CD4-positive, alpha-beta T cell treated with Interleukin-10 for 1 hour (primary cell): ENCODE results near the gene SERPINB7.

Experiments used
- DNase-seq: peaks from one replicate; pipeline ENCODE4 v3.0.0-alpha.2; 2020

Gene SERPINB7

DNA sequence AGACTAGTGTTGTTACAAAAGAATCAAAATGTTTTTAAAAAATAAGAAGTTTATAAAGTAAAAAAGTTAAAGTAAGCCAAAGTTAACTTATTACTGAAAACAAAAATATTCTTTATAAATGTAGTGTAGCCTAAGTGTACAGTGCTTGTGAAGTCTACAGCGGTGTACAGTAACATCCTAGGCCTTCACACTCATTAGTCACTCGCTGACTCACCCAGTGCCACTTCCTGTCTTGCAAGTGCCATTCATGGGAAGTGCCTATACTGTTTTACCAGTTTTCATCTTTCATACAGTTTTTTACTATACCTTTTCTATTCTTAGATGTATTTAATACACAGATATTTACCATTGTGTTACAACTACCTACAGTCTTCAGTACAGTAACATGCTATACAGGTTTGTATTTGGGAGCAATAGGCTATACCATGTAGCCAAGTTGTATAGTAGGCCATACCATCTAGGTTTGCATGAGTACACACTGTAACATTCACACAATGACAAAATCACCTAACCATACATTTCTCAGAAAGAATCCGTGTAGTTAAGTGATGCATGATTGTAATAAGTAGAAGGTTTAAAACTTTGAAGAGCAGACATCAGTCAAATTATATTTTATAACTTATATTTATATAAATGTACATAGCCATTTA, 13.4 kb downstream of the SERPINB7 start:
- peak; percentile 33 for DNase-seq

GRCh38 chr18:63789327-63789726, 14.1 kb downstream of the SERPINB7 start:
- DNase-seq = no peak

- DNase-seq = no peak
Observed at GRCh38 chr18:63795606-63796005, 20.4 kb downstream of the SERPINB7 start.

- no peak for DNase-seq
Observed at GRCh38 chr18:63799189-63799588, 24.0 kb downstream of the SERPINB7 start.

DNA sequence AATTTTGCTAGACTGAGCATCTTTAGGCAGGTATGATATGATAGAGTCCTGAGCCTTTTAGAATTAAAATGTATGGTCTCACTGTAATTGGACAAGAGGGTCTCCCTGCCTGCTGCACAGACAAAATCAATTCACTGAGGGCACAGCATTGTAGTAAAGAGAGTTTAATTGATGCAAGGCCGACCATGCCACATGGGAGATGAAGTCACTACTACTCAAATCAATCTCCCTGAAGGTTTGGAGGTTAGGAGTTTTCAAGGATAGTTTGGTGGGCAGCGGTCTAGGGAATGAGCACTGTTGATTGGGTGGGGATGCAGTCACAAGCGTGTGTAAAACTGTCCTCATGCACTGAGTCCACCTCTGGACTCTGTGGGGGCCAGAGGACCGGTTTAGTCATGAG, 26.1 kb downstream of the SERPINB7 start:
- DNase-seq = no peak

- DNase-seq = no peak
Observed at GRCh38 chr18:63808125-63808524, 32.9 kb downstream of the SERPINB7 start.

- DNase-seq = no peak
Observed at GRCh38 chr18:63817441-63818051, 42.3 kb downstream of the SERPINB7 start.

GRCh38 chr18:63818212-63818611, 43.0 kb downstream of the SERPINB7 start:
- no peak for DNase-seq

DNA sequence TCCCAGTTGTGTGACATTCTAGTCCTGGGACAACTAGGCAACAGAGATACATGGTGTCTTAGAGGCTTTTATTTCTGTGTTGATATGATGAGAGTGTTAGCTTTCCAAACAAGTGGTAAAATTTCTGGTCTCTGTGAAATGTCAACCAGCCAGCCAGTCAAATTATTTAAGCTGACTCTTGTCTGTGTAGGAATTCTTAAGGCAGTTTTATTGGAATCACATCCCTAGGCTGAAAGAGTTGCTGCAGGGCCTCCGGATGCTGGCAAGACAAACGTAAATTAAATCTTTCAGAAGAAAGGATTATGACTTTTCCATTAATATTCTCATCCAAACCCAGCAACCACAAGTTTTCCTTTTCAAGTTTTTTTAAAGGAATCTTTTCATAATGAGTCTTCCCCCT, 44.6 kb downstream of the SERPINB7 start:
- no peak for DNase-seq

DNA sequence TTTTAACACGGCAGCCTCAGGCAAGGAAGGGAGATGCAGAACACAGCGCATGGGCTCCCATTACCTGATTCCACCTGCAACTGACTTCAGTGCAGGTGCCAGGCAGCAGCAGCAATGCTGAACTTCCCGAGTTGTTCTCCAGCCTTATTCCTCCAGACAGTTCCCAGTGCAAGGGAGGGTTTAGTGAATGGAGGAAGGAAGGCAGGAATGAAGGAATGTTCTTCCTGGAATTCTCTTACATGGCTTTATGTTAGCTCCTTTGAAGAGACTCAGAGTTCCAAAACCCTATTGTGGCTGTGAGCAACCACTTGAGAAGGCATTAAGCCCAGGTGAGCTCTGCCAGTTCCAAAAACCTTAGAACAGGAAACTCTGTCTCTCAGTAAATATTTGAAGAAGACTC, 45.5 kb downstream of the SERPINB7 start:
- no peak for DNase-seq

GRCh38 chr18:63823516-63824219, 48.5 kb downstream of the SERPINB7 start:
- DNase-seq = peak; percentile 5

GRCh38 chr18:63824220-63824525, 49.0 kb downstream of the SERPINB7 start:
- DNase-seq = no peak

DNA sequence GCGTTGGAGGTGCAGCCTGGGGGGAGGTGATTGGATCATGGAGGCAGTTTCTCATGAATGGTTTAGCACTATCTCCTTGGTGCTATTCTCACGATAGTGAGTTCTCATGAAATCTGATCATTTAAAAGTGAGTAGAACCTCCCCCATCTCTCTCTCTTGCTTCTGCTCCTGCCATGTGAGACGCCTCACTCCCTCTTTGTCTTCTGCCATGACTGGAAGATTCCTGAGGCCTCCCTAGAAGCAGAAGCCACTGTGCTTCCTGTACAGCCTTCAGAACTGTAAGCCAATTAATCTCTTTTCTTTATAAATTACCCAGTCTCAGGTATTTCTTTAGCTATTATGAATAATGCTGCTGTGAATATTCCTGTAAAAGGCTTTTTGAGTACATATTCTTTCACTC, 52.9 kb downstream of the SERPINB7 start:
- DNase-seq = no peak

GRCh38 chr18:63828656-63829055, 53.4 kb downstream of the SERPINB7 start:
- DNase-seq = no peak

GRCh38 chr18:63829886-63830285, 54.7 kb downstream of the SERPINB7 start:
- DNase-seq = no peak

- DNase-seq = peak; percentile 4
Observed at GRCh38 chr18:63831080-63831788, 56.0 kb downstream of the SERPINB7 start.

DNA sequence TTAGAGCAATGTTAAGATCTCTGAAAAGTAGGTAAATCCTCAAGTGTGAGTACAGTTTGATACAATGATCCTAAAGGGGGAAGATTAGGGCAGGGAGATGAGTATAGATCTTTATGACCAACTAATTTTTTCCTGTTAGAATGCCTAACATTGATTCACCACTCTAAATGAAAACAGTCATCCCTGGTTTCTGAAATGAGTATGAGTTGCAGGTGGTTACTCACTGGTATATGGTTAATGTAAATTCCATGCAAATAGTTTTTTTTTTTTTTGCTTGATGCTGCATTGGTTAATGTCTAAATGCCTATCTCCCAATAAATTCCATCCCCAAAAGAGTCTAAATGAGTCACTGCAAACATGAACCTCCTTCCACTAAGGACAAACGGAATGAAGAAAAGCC, 57.3 kb downstream of the SERPINB7 start:
- no peak for DNase-seq

- no peak for DNase-seq
Observed at GRCh38 chr18:63834471-63835113, 59.4 kb downstream of the SERPINB7 start.

DNA sequence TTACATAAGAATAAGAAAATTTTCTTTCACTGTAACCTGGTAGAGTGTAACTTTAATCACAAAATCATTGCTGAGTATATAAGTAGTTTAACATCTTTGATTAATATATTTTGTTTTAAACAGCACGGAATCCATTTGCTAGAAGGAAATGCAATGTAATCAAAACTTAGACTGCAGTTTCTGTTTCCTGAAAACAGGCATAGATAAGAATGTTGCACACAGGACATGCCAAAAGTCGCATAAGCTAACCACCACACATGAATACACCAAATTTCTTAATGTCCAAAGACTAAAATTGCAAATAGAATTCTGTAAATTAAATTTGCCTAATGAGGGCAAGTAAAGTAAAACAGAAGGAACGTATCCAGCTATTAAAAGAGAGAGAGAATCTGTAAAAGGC, 61.2 kb downstream of the SERPINB7 start:
- DNase-seq = no peak

GRCh38 chr18:63837590-63837989, 62.4 kb downstream of the SERPINB7 start:
- no peak for DNase-seq

GRCh38 chr18:63843008-63843407, 67.8 kb downstream of the SERPINB7 start:
- no peak for DNase-seq

- peak; percentile 16 for DNase-seq
Observed at GRCh38 chr18:63844254-63844653, 69.0 kb downstream of the SERPINB7 start.

DNA sequence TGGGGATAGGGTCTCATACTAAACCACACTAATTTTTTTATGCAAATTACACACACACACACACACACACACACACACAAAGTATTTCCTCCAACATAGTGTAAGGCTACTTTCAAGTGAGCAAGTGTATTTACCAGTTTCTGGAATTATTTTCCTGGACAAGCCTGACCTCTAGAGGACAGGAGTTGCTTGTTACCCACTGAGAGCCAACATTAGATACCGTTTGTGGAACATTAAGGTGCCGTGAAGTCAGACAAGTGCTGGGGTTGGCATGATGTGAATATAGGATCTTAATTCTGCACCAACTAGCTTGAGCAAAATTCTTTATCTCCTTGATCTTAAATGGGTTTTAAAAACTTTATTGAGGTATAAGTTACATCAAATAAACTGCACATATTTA, 72.9 kb downstream of the SERPINB7 start:
- DNase-seq = peak; percentile 16
